HG03520 (cell line): ENCODE results near the gene OR2H2.

Source experiments
- ATAC-seq: cut with Tn5 transposase; IDR thresholded peaks from one replicate; pipeline ENCODE4 v1.9.1; 2021; ENCODE audit warnings: mild to moderate bottlenecking, moderate library complexity; ENCODE audit not compliant: unreplicated experiment

The OR2H2 gene

GRCh38 chr6:29584821-29585220 lies at the start of gene OR2H2:
Gene OR2H2, plus strand, starts transcription at chr6:29585121. Its CDS starts 2,824 bp downstream, at chr6:29587945.
- no peak for ATAC-seq

- no peak for ATAC-seq
Observed at GRCh38 chr6:29537714-29538403, 47.1 kb upstream of the OR2H2 start.

GRCh38 chr6:29547573-29547972 lies 37.3 kb upstream of the OR2H2 start:
- ATAC-seq, result no peak

GRCh38 chr6:29552512-29553051 lies 32.3 kb upstream of the OR2H2 start:
- peak; percentile 82 for ATAC-seq

GRCh38 chr6:29553268-29554057 lies 31.5 kb upstream of the OR2H2 start:
- no peak for ATAC-seq

GRCh38 chr6:29554764-29555163 lies 30.2 kb upstream of the OR2H2 start:
- ATAC-seq, result no peak

- ATAC-seq, result no peak
Observed at GRCh38 chr6:29557320-29557719, 27.6 kb upstream of the OR2H2 start.

- ATAC-seq, result no peak
Observed at GRCh38 chr6:29558439-29559079, 26.4 kb upstream of the OR2H2 start.

GRCh38 chr6:29559524-29560287 lies 25.2 kb upstream of the OR2H2 start, which contains the start of gene UBD:
Gene UBD, minus strand, starts transcription at chr6:29559732. Its CDS starts 31 bp downstream, at chr6:29559701.
- no peak for ATAC-seq

GRCh38 chr6:29561091-29561490 lies 23.8 kb upstream of the OR2H2 start:
- no peak for ATAC-seq

- ATAC-seq, result no peak
Observed at GRCh38 chr6:29561606-29562181, 23.2 kb upstream of the OR2H2 start.

- no peak for ATAC-seq
Observed at GRCh38 chr6:29563435-29563965, 21.4 kb upstream of the OR2H2 start.

GRCh38 chr6:29564875-29565274 lies 20.0 kb upstream of the OR2H2 start:
- no peak for ATAC-seq

- ATAC-seq, result no peak
Observed at GRCh38 chr6:29566856-29567255, 18.1 kb upstream of the OR2H2 start.

- no peak for ATAC-seq
Observed at GRCh38 chr6:29567541-29567940, 17.4 kb upstream of the OR2H2 start.

GRCh38 chr6:29567991-29568390 lies 16.9 kb upstream of the OR2H2 start:
- ATAC-seq, result no peak

GRCh38 chr6:29576056-29576455 lies 8.9 kb upstream of the OR2H2 start:
- ATAC-seq, result no peak

- ATAC-seq, result no peak
Observed at GRCh38 chr6:29577544-29577943, 7.4 kb upstream of the OR2H2 start.

GRCh38 chr6:29589423-29590048 lies 4.6 kb downstream of the OR2H2 start:
- ATAC-seq, result no peak
